Measurements from ENCODE around the gene PPARD.

DNA sequence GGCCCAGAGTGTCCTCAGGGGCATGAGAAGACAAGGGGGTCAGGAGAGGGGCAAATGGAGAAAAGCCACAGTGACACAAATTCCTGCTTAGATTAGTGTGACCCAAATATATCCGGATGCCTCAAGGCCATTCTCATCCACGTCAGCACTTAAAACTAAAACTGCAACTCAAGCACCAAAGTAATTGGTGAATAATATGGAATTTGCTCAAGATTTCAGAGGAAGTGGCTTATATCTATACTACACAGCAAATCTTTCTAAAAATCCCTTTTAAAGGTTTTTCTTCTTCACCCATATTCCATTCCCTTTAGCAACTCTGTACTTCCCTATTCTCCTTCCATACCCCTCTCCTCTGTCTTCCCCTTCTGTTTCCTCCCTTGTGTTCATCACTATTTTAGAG is 29.6 kb upstream of the PPARD start:
- TF ChIP-seq EZH2phosphoT487 (IDR thresholded peaks at IDR 0.05; ENCODE audit: borderline replicate concordance, low read depth, low read length): no peak
- no peak for TF ChIP-seq CTCF (conservative IDR thresholded peaks at IDR 0.05; ENCODE audit: low read length)

Measured in OCI-LY7 (cell line).